Hepatocyte (in vitro differentiated cells): ENCODE measurements around the gene RIN3. TPM values are rescaled to one million over a fixed set of nuclear protein-coding genes. Genes with fewer than 3 reads are reported as not detected.

ENCODE experiments used
- DNase-seq: peaks from one replicate; pipeline ENCODE4 v3.0.0-alpha.2; 2016; ENCODE audit warnings: low spot score
- H2AFZ ChIP-seq: fragments of 200-600 bp; sonication (generic); 2 replicates; pipeline ENCODE4 v1.6.0; 2016; ENCODE audit warnings: antibody characterized with exemption, mild to moderate bottlenecking
- H3K27ac ChIP-seq: fragments of 200-600 bp; sonication (generic); 2 replicates; pipeline ENCODE4 v1.5.1; 2016; ENCODE audit warnings: mild to moderate bottlenecking
- H3K27me3 ChIP-seq: fragments of 200-600 bp; sonication (generic); 2 replicates; pipeline ENCODE4 v1.6.1; 2016
- H3K36me3 ChIP-seq: fragments of 200-600 bp; sonication (generic); replicated peaks from 2 replicates; pipeline ENCODE4 v1.5.1; 2016; ENCODE audit warnings: low read depth; ENCODE audit not compliant: insufficient read depth
- H3K4me1 ChIP-seq: fragments of 200-600 bp; sonication (generic); 2 replicates; pipeline ENCODE4 v1.5.1; 2016; ENCODE audit warnings: mild to moderate bottlenecking, moderate library complexity; ENCODE audit not compliant: insufficient read depth
- H3K4me2 ChIP-seq: fragments of 200-600 bp; sonication (generic); 2 replicates; pipeline ENCODE4 v1.6.0; 2016
- H3K4me3 ChIP-seq: fragments of 200-600 bp; sonication (generic); 2 replicates; pipeline ENCODE4 v1.5.1; 2016; ENCODE audit warnings: mild to moderate bottlenecking
- H3K79me2 ChIP-seq: fragments of 200-600 bp; sonication (generic); 2 replicates; pipeline ENCODE4 v1.6.0; 2017; ENCODE audit warnings: mild to moderate bottlenecking
- H3K9me2 ChIP-seq: fragments of 200-600 bp; sonication (generic); replicated peaks from 2 replicates; pipeline ENCODE4 v1.6.0; 2017; ENCODE audit warnings: mild to moderate bottlenecking; ENCODE audit not compliant: insufficient read depth
- H3K9me3 ChIP-seq: fragments of 200-600 bp; sonication (generic); 2 replicates; pipeline ENCODE4 v1.5.1; 2016; ENCODE audit warnings: low read depth, mild to moderate bottlenecking
- H4K20me1 ChIP-seq: fragments of 200-600 bp; sonication (generic); 2 replicates; pipeline ENCODE4 v1.6.0; 2016; ENCODE audit warnings: mild to moderate bottlenecking; ENCODE audit not compliant: insufficient read depth, poor library complexity, severe bottlenecking
- CTCF ChIP-seq: fragments of 200-600 bp; sonication (generic); IDR thresholded peaks from 2 replicates; pipeline ENCODE4 v1.5.1; 2016; ENCODE audit warnings: antibody characterized with exemption, mild to moderate bottlenecking; ENCODE audit not compliant: poor library complexity
- EZH2 ChIP-seq: fragments of 200-600 bp; sonication (generic); IDR thresholded peaks from 2 replicates; pipeline ENCODE4 v1.6.1; 2016; ENCODE audit warnings: antibody characterized with exemption, mild to moderate bottlenecking, borderline replicate concordance
- EZH2phosphoT487 ChIP-seq: fragments of 200-600 bp; sonication (generic); IDR thresholded peaks from one replicate; pipeline ENCODE4 v1.6.1; 2018; ENCODE audit warnings: antibody characterized with exemption, mild to moderate bottlenecking, low read depth, moderate library complexity; ENCODE audit not compliant: unreplicated experiment, severe bottlenecking
- WGBS: methylation state at CpG from one replicate; pipeline ENCODE4 v1.1.6; 2016; ENCODE audit warnings: low lambda C conversion rate; ENCODE audit errors: missing lambda C conversion rate; 5-methylcytosine and 5-hydroxymethylcytosine counted together
- polyA plus RNA-seq: library from polyadenylated mRNA; unstranded; fragments of >200 nt; fragmentation: Nextera tagmentation; extraction: Ambion mirVana; gene quantifications from 2 replicates; pipeline ENCODE4 v1.2.1, GENCODE V29; 2016
- total RNA-seq: library from RNA; depleted of rRNA; stranded (reverse); fragments of >200 nt; gene quantifications from 2 replicates; pipeline ENCODE4 v1.2.3, GENCODE V29; 2014

RIN3 gene
- total and polyA plus RNA-seq, 2 experiments from 2014 or later = 4.2 to 11.8 TPM

GRCh38 chr14:92645841-92646478, 132.4 kb downstream of the RIN3 start:
- no peak overlapping the region for H2AFZ ChIP-seq
- 97% methylated on average over 13 of the region's 13 CpGs for WGBS
- DNase-seq = no peak
- no peaks in the 10 kb centered on the region for H3K36me3 ChIP-seq
- TF ChIP-seq EZH2 (no peak), CTCF (no peak), EZH2phosphoT487 (no peak)
- peaks cover 4% of the 10 kb centered on the region for H3K9me3 ChIP-seq
- peaks cover 8% of the 10 kb centered on the region for H3K4me1 ChIP-seq
- H3K9me2 ChIP-seq = no peaks in the 10 kb centered on the region
- no peaks in the 10 kb centered on the region for H4K20me1 ChIP-seq
- peak overlapping the region; percentile 89 for H3K27ac ChIP-seq
- H3K4me2 ChIP-seq = no peak overlapping the region
- no peak overlapping the region for H3K4me3 ChIP-seq
- H3K27me3 ChIP-seq = no peaks in the 10 kb centered on the region
- no peaks in the 10 kb centered on the region for H3K79me2 ChIP-seq

DNA sequence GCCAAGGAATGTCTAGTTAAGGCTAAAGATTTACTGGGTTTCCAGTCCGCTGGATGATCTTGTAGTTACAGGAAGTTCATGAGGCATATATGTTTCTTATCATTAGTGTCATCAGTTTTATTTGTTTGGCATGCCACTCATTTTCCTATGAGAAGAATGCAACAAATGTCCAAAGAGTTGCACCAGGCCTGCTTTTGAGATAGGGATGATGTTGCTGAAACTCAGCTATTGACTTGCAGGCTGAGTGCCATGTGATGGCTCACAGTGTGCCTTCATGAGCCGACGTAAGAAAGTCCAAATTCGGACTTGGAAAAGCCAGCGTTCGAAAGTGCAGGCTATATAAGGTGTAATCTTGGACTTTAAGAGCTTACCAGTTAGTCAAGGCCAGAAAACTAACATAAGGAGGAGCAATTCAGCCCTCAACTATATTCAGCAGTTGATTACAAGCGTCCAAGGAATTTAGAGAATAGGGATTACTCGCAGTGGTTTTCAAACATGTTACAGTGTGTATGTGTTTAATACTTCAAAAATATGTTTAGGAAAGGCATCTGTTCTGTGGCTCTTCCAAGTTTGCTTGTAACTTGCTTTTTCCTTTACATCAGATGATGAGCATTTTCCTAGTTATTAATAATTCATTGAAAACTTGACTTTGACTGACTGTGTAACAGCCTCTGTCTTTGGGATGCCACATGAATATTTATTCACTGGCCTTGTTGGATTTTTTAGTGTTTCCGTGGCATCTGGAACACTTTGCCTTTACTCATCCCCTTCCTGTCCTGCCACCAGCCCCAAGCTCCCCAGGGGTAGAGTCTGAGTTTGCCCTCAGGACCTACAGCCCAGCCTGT, 133.6 kb downstream of the RIN3 start:
- WGBS = 53% methylated on average over 9 of the region's 9 CpGs
- no peaks in the 10 kb centered on the region for H3K27me3 ChIP-seq
- H3K79me2 ChIP-seq = no peaks in the 10 kb centered on the region
- H3K9me3 ChIP-seq = peaks cover 4% of the 10 kb centered on the region
- H3K4me1 ChIP-seq = peaks cover 8% of the 10 kb centered on the region
- no peaks in the 10 kb centered on the region for H4K20me1 ChIP-seq
- H3K4me2 ChIP-seq = peak overlapping the region; percentile 9
- no peaks in the 10 kb centered on the region for H3K36me3 ChIP-seq
- peak; percentile 44 for DNase-seq
- peak overlapping the region; percentile 89 for H3K27ac ChIP-seq
- TF ChIP-seq CTCF = no peak
- TF ChIP-seq EZH2phosphoT487 = no peak
- TF ChIP-seq EZH2 = no peak
- H3K4me3 ChIP-seq = no peak overlapping the region
- H3K9me2 ChIP-seq = no peaks in the 10 kb centered on the region
- no peak overlapping the region for H2AFZ ChIP-seq

DNA sequence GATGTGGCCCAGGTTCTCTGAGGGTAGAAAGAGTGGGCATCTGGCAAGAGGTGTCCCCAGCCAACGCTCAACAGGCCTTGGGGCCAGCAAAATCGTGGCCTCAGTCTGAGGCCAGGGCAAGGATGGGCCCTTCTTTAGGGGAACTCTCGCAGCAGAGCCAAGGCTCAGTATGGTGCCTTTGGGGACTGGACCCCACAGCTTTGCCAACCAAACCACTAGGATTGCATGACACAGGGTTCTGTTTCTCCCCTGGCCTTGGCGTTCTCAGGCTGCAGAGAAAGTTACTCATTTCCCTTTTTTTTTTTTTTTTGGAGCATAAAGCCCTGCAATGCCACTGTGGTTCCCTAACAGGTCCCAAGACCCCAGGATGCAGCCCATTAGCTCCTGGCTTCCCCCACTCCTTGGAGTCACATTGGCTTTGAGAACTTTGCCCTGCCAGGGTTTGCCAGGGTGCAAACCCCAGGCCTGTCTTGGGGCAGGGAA, 134.3 kb downstream of the RIN3 start:
- Histone ChIP-seq H3K27ac (peak overlapping the region; percentile 89), H3K79me2 (no peaks in the 10 kb centered on the region), H3K4me1 (peaks cover 8% of the 10 kb centered on the region), H3K9me2 (no peaks in the 10 kb centered on the region), H3K27me3 (no peaks in the 10 kb centered on the region), H3K4me2 (no peak overlapping the region), H3K4me3 (no peak overlapping the region), H2AFZ (no peak overlapping the region), H3K36me3 (no peaks in the 10 kb centered on the region), H3K9me3 (peaks cover 4% of the 10 kb centered on the region), H4K20me1 (no peaks in the 10 kb centered on the region)
- TF ChIP-seq CTCF (no peak), EZH2phosphoT487 (no peak), EZH2 (no peak)
- no peak for DNase-seq
- WGBS = 91% methylated on average over 4 of the region's 4 CpGs
